Raji (cell line): ENCODE results near the gene SMARCA1.

Source experiments
- POLR2A ChIP-seq: IDR thresholded peaks from 2 replicates; pipeline ENCODE4 v1.6.1; 2011; ENCODE audit warnings: low read depth, low read length, control low read depth; ENCODE audit not compliant: insufficient read depth

Gene SMARCA1

DNA sequence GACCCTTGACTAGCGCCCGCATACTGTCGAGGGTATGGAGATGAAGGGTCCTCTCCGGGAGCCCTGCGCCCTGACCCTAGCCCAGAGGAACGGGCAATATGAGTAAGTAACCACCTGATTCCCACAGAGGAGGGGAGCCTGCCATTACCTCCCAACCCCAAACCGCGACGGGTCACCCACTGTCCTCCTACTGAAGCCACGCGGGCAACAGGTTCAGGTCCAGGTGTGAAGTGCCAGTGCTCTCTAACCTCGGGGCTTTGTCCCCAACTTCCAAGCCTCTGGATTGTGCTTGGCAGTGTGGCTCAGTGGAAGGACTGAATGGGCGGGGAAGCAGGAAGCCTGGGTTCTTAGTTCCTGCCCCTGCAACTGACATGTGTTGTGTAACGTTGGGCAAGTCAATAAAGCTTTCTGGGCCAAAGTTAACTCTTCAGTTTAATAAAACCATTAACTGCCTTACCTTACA is 17.5 kb upstream of the SMARCA1 start:
- TF ChIP-seq POLR2A, result no peak

- no peak for TF ChIP-seq POLR2A
Observed at GRCh38 chrX:129540068-129540653, 16.9 kb upstream of the SMARCA1 start, which contains the start of gene OCRL. Gene OCRL, plus strand, starts transcription at chrX:129540259. Its CDS starts 181 bp downstream, at chrX:129540440.

GRCh38 chrX:129534816-129535578 is 11.7 kb upstream of the SMARCA1 start:
- TF ChIP-seq POLR2A, result no peak

GRCh38 chrX:129531132-129531531 is 7.8 kb upstream of the SMARCA1 start:
- TF ChIP-seq POLR2A, result no peak

GRCh38 chrX:129530410-129530809 is 7.1 kb upstream of the SMARCA1 start:
- no peak for TF ChIP-seq POLR2A

- no peak for TF ChIP-seq POLR2A
Observed at GRCh38 chrX:129529685-129530281, 6.5 kb upstream of the SMARCA1 start.

GRCh38 chrX:129525896-129526295 is 2.6 kb upstream of the SMARCA1 start:
- TF ChIP-seq POLR2A, result no peak

DNA sequence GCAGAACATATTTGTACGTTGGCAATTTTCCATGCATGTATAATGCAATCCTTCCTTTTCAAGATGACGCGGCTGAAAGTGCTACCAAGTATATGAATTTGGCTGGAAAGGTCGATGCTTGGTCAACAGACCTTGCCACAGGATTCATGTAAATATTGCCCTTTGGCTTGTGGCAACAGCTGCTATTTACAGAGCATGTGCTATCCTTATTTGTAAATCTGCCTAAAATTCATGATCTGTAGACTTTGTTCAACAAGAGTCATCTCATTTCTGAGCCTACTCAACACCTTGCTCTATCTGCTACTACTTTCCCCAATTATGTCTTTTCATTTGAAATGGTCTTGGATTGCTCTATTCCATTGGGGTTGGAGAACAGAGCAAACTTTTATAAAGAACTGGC is 1.9 kb upstream of the SMARCA1 start:
- no peak for TF ChIP-seq POLR2A

DNA sequence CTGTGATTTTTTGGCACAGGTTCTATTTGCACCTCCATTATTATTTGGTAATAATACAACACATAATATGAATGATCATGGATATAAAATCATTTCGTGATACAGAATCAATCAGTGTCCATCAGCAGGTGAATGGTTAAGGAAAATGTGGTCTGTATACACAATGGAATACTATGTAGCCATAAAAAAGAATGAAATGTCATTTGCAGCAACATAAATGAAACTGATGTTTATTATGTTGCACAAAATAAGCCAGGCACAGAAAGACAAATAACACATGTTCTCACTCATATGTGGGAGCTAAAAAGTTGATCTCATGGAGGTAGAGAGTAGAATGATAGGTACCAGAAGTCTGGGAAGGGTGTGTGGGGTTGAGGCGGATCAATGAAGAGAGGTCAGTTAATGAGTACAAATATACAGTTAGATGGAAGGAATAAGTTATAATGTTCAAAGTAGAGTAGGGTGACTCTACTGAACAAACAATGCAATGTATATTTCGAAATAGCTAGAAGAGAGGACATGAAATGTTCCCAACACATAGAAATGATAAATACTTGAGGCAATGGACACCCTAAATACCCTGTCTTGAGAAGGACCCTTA is 1.1 kb upstream of the SMARCA1 start:
- TF ChIP-seq POLR2A, result no peak

DNA sequence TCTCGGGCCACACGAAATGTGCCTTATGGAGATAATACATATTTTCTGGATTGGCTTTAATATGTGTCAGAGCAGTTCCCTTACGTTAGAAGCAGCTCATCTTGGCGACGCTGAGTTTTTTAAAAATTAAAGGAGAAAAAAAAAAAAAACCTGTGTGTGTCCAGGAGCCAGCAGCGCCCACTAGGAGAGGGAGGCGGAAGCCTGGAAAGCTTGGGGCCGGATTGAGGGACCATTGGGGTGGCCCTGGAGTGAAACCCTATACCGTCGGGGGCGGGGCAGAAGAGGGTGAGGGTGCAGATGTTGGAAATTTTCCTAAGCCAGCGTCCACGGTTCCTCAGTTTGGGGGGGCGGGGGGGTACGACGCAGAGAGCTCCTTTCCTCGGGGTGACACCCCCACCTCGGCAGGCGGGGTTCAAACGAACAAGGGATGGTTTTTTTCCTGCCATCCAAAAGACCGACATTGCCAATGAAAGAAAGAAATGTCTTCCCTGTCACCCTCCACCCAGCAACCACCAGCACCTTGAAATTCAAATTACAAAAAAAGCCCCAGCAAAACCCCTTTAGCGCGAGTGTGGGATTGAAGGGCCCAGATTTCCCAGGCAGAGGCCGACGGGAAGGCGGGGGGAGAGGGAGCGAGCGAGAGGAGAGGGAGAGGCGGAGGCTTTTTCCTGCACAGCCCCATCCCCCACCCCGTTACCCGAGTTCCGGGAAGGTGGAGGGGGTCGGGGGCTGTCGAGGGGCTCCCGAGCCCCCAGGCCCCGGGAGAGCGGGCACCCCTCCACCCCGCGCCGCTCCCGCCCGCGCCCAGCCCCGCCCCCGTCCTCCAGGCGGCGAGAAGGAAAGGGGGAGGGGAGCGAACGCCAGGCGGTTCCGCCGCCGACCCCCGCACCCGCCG is 859 bp downstream of the SMARCA1 start:
- TF ChIP-seq POLR2A, result no peak

- no peak for TF ChIP-seq POLR2A
Observed at GRCh38 chrX:129520151-129520550, 3.1 kb downstream of the SMARCA1 start.

DNA sequence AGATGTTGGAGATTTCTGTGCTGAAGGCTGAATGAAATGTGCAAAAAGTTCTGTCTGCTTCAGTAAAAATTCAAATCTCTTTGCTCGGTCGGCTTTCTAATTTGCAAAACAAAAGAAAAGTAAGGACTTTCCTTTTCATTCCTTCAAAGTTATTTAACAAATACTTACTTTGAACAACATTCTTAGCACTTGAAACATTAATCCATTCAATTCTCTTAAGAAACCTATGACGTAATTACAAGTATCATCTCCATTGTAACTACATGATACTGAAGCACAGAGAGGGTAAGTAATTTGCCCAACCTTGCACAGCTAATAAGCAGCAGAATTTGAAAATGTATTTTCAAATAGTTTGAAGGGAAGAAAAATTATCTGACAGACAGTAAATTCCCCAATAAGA is 6.9 kb downstream of the SMARCA1 start:
- no peak for TF ChIP-seq POLR2A

DNA sequence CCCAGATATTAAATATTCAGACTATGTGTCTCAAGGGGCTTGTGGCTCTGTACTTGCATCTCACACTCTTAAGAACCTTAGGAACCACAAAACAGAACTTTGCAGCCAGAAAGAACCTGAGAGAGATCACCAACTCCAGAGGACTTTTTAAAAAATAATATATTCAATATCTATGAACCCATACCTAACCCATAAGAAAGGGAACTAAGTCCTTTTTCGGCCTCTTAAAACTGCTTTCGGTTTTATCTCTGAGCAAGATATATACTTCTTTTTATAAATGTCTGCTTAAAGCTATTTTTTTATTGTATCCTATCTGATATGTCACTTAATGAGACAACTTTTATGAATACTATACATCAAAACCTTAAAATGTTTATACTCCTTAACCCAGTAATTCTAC is 10.9 kb downstream of the SMARCA1 start:
- TF ChIP-seq POLR2A, result no peak

DNA sequence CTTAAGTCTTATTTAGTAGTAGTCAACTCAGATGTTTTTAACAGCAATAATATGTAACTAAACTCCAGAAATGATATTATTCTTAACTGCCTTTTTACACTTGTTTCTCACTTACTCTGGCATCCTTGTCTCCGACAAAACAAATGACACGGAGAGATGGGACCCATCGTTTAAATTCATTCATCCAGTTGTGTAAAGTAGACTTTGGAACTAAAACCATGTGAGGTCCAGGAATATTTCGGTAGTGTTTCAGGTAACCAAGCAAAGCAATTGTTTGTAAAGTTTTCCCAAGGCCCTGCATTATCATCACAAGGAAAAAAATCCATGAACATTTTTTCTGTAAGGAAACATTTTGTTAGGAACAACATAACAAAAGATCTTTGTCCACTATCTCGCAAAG is 11.6 kb downstream of the SMARCA1 start:
- TF ChIP-seq POLR2A, result no peak

GRCh38 chrX:129510331-129510730 is 13.0 kb downstream of the SMARCA1 start:
- TF ChIP-seq POLR2A, result no peak
